GM23248 (cell line): ENCODE results near the gene AFF3.

Experiments
- EZH2 ChIP-seq: fragments of 200-600 bp; sonication (generic); IDR thresholded peaks from 2 replicates; pipeline ENCODE4 v1.6.1; 2018; ENCODE audit warnings: antibody characterized with exemption, mild to moderate bottlenecking; ENCODE audit not compliant: insufficient read depth, poor library complexity, severe bottlenecking
- EZH2phosphoT487 ChIP-seq: fragments of 200-600 bp; sonication (generic); IDR thresholded peaks from 2 replicates; pipeline ENCODE4 v1.6.1; 2018; ENCODE audit warnings: antibody characterized with exemption, moderate library complexity, mild to moderate bottlenecking, low read depth; ENCODE audit not compliant: insufficient read depth

DNA sequence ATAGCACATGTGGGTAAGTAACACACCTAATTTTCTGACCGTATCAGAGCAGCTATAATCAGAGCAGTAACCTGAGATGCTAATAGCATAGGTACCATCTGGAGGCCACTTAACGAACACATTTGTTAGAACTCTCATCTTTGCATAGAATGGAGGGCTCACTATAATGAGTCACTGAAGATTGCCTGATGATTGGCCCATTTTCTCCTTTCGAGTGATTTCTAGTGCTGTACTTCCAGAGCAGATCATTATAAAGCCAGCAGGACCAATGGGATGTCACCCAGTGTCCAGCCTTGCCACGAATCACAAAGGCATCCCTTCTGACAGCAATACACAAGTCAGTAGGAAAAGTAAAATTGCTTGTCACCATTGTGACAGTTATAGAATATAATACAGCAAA lies 570.9 kb downstream of the AFF3 start:
- no peak for TF ChIP-seq EZH2
- no peak for TF ChIP-seq EZH2phosphoT487
